HG03378 (cell line): ENCODE measurements around the gene PPP1R37.
"Not testable (repeated sequence)": the region's sequence is repeated elsewhere in the genome, so short reads cannot be mapped to it uniquely, and the experiment has no call there.

Experiments used
- ATAC-seq: cut with Tn5 transposase; IDR thresholded peaks from one replicate; pipeline ENCODE4 v1.9.1; 2021; ENCODE audit warnings: mild to moderate bottlenecking, moderate library complexity; ENCODE audit not compliant: unreplicated experiment

The PPP1R37 gene

DNA sequence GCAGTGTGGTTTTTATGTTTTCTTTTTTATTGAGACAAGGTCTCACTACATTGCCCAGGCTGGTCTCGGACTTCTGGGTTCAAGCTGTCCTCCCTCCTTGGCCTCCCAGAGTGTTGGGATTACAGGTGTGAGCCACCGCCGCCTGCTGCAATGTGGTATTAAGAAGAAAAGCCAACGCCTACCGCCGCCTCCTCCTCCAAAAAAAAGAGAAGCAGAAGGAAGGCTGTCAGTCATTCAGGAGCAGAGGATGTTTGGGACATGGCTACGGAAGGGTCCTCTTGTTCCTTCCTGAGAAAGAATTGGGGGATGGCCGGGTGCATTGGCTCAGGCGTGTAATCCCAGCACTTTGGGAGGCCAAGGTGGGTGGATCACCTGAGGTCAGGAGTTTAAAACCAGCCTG, 1.2 kb downstream of the PPP1R37 start:
- no peak for ATAC-seq

DNA sequence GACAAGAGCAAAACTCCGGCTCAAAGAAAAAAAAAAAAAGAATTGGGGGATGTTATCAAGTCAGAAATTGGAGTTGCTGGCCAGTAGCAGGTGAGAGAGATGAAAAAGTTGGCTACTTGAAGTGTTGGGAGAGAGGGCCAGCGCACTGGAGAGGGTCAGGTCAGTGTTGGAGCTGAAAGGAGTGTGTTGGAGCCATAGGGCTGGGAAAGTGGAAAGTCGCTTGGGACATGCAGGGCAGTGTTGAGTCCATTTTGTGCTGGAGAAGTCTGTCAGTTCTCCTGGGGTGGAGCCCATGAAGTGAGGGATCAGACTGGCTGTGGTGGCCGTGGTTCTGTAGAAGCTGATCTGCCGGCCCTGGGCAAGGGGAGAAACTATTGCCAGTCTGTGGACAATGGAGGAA, 1.7 kb downstream of the PPP1R37 start:
- no peak for ATAC-seq

GRCh38 chr19:45095496-45096413, 2.8 kb downstream of the PPP1R37 start:
- no peak for ATAC-seq

DNA sequence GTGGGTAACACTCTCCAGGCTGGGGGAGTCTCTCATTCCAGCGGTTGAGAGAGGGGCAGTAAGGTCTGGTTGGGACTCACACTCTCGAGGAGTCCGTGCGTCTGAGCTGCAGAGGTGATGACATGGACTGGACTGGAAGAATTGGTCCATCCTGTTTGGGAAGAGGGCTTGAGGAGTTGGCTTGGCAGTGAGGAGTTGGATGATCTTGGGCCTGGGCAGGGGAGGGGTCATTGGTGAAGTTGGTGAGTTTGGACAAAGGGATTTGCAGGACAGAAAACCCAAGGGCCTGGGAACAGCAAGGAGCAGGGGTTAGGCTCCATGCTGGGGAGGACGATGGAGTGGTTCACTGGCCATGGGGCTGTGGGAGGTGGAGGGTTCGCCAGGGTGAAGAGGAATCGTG, 3.7 kb downstream of the PPP1R37 start:
- no peak for ATAC-seq

- no peak for ATAC-seq
Measured at GRCh38 chr19:45097450-45097775, 4.4 kb downstream of the PPP1R37 start.

DNA sequence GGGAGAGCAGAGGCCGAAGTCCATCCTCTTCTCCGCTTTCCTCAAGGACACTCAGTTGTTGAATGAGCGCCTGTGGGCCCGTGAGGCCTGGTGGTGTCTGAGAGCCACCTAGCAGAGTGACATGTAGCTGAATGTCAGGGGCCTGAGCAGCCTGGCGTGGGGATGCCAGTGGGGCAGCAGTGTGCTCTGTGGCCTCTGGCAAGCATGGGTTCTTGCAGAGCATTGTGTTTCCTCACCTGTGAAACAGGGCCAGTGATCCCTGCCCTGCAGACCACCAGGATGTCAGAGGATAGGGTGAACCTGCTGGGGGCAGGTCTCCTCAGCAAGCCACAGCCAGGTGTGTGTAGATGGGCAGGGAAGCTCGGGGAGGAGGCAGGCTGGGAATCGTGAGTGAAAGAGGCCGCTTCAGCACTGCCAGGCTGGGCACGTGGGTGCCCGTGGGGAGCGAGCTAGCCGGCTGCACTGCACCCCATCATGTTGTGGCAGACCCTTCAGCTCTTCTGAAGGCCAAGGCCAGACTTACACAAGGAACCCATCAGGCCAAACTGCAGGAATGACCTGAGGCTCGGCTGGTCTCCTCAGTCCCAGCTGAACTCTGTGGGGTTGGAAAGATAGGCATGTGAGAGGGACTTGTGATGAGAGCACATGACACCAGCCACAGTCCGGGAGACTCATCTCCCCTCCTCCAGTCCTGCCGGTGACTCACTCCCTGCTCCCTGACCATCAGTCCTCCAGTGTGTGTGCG, 5.0 kb downstream of the PPP1R37 start:
- no peak for ATAC-seq

DNA sequence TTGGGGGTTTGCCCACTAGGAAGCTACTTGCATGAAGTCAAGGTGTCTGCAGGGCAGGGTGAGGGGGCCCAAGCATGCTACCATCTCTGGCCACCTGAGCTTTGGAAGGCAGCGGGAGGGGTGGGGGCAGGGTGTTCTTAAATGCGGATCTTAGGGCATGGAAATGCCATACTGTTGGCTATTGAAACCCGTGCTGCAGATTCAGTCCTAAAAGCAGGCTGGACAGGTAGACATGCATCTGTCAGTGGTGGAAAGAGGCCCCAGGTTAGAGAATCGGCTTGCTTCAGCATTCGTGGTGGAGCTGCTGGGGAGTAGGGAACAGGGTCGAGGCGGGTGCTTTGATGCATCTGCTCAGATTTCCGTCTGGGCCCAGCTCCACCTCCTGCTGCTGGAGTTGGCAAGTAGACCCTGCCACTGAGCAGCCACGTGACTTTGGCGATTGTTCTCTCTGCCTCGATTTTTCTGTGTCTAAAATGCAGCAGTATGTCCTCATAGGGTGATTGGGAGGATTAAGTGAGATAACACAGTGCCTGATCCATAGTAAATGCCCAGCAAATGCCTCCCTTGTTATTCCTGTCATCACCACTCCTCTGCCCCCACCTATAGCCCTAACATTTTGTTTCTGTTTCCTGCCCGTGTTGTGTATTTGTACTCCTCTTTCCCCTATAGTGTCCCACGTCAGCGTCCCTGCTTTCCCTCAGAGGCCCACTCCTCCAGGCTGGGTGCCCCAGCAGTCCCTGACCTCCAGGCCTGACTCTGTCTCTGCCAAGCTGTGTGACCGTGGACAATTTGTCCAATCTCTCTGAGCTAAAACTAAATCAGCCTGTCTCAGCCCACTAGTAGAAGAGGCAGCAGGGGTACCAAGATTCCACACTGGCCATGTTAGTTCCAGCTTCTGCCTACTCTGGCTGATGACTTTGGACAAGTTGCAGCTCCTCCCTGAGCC, 5.8 kb downstream of the PPP1R37 start:
- ATAC-seq: no peak

DNA sequence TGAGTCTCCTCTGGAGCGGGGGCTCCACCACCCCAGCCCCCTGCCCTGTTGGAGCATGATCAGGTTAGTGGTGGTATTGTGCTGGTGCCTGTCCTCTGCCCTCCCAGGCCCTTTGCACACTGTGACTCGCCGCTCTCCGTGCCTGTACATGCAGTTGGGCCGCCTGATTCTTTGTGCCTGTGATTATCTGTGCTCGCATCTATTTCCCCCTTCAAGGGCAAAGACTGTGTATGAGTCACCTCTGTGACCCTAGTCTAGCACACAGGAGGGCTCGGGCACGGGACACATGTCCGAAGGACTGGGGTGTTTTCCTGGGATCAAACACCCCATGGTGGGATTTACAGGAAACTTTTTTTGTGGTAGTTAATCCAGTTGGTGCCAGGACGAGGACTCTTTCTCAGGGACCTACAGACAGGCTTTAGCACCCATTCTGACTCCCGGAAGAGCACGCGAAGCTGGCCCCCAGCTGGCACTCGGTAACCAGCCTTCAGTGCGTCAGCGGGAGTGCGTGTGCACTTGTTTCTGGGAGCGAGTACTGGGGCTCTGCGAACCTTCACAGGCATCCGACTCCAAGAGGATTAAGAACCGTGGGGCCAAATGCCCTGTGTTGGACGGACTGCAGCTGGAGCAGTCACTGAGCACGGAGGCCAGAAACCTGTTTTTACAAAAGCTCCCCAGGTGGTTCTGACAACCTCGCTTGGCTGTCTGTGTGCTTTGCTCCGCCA, 6.7 kb downstream of the PPP1R37 start:
- no peak for ATAC-seq

DNA sequence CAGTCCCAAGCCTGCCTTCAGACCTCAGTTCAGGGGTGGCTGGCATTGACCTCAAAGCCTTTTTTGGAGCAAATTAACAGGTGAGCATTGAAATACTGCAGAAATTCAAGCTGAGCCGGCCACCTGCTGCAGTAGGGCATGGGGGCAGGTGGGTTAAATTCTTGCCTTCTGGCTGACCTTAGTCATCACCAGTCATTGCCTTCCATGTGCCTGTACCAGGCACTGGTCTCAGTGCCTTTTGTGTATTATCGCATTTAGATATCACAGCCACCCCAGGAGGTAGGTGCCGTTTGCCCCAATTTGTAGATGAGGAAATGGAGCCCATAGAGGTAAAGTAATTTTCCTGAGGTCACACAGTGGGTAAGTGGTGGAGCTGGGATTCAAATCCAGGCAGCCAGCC, 7.2 kb downstream of the PPP1R37 start:
- no peak for ATAC-seq

DNA sequence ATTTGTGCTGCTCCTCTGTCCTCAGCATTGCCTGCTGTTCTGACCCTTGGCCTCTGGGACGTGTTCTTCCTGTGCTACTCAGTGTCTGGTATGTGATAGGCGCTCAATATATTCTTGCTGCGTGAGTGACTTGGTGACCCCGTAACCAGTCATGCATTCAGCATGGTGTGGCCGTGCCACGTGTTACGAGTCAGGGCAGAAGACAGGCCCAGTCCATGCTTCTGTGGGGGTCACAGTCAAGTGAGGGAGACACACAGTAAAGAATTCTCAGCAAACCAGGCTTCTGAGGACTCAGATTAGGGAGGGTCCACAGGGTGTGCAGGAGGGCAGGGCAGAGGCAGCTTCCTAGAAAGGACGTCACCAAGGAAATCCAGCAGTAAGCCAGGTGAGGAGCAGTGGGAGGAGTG, 7.9 kb downstream of the PPP1R37 start:
- ATAC-seq: no peak

GRCh38 chr19:45101806-45102205, 8.8 kb downstream of the PPP1R37 start:
- no peak for ATAC-seq

DNA sequence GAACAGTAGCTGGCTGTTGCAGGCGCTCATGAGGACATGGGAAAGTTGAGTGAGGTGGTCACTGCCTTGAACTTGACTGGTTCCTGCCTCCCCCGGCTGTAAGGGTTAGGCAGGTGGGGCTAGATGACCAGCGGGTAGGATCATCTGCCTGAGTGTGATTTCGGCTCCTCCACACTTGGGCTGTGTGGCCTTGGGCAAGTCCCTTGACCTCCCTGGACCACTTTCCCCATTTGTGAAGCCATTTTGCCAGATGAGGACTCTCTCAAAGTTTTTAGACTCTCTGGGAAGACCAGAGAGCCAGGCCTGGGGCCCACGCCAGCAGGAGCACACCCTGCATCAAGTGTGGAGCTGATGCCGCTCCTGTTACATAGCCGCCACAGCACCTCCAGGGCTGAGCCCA, 9.5 kb downstream of the PPP1R37 start:
- ATAC-seq: no peak

DNA sequence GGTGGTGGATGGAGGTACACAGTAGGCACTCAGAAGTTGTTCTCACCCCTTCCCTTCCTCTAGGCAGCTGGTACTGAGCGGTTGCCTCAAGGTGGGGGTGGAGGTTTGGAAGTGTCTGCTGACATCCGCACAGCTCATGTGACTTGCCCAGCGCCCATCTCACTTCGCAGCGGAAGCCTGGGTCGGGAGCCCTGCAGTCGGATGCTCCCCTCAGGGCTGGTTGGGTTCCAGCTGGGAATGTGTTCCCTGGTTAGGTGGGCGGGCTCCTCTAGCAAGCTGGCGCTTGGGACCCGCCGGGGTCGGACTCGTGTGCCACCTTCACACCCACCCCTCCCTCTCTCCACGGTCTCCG, 10.2 kb downstream of the PPP1R37 start:
- ATAC-seq: no peak

DNA sequence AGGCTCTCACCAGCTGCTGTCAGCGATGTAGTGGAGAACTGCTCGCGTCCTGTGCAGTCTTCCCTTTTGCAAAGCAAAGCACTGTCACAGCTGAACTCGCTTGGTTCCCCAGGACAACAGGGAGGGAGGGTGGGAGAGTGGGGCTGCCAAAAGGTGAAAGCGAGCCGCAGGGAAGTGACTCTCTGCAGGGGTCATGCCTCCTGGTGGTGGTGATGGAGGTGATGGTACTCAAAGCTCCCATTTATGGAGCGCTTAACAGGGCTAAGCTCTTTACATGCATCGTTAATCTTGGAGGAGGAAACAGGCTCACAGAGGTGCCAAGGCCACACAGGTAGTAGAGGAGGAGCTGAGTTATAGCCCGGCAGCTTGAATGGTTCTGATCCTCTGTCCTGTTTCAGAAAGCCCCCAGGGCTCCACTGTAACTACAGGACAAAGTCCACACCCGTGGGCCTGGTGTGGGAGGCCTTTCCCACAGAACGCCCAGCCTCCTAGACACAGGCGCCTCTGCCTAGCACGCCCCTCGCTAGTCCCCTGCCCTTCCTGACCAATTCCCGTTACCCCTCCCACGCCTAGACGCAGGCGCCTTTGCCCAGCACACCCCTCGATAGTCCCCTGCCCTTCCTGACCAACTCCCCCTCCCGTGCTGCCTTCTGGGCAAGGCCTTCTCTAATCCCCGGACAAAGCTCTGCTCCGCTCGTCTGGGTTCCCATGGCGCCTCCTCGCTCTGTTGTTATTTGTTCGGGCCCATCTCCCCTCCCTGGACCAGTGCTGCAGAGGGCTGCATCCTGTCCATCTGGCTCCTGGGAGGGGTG, 10.7 kb downstream of the PPP1R37 start:
- no peak for ATAC-seq

DNA sequence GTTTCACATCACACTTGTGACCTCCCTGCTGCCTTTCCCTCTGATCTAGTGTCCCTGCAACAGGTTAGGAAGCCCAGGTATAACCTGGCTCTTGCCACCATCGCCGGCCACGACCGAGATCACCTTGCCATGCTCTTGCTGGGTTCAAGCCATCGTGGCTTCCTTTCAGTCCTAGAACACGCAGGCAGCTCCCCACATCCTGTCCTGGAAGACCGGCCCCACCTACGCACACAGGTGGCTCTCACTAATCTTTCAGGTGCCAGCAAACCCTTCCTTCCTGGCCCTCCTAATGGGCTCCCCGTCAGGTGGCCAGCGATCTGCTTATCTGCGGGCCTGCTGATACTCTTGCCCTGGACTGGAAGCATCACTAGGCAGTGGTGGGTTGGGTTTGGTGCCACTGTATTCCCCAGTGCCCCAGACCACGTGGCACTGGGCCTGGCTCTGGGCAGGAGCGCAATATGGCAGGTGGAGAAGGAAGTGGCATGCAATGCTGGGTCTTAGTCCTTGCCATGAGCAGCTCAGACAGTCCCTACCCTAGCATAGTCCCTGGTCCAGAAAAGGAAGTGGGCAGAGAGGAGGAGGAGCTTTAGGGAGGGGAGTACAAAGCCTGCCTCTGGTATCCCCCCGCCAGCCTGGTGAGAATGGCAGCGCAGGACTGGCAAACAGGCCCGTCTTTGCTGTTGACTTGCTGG, 11.8 kb downstream of the PPP1R37 start:
- no peak for ATAC-seq

DNA sequence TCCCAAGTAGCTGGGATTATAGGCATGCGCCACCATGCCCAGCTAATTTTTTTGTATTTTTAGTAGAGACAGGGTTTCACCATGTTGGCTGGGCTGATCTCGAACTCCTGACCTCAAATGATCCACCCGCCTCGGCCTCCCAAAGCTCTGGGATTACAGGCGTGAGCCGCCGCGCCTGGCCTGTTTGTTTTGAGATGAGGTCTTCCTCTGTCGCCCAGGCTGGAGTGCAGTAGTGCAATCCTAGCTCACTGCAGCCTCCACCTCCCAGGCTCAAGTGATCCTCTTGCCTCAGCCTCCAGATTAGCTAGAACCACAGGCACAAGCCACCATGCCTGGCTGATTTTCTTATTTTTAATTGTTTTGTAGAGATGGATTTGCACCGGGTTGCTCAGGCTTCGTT, 13.4 kb downstream of the PPP1R37 start:
- not testable (repeated sequence) for ATAC-seq

- ATAC-seq: no peak
Measured at GRCh38 chr19:45107621-45108150, 14.7 kb downstream of the PPP1R37 start.

- no peak for ATAC-seq
Measured at GRCh38 chr19:45110851-45111266, 17.9 kb downstream of the PPP1R37 start.
